Measurements from ENCODE around the gene VPS35.

Gene VPS35

DNA sequence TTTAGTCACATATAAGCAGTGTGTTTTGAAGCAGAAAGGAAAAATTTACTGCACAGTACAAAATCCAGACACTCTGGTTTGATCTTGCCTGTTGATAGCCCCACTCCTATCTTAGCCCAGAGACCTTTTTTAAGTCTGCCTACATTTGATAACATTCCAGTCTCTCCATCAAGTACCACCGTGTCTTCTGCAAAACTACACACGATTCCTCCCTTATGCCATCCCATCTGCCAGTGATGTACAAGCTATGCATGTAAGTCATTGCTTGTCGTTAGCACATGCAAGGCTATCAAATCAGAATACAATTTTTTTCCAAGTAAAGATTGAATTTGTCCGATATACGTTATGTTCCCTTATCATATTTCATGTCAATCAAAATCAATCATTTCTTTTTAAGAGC, 82.7 kb downstream of the VPS35 start:
- no peak for DNase-seq
